HepG2 (cell line): Measurements from ENCODE around the gene FBXW2. TPM values are rescaled to one million over a fixed set of nuclear protein-coding genes. Genes with fewer than 3 reads are reported as not detected.

Experiments used
- BRD4 ChIP-seq: sonication (generic); formaldehyde crosslinking; IDR thresholded peaks from 2 replicates; pipeline ENCODE4 v1.4.0; 2020; ENCODE audit warnings: missing genetic modification reagents
- EZH2 ChIP-seq: conservative IDR thresholded peaks from 2 replicates; pipeline ENCODE4 v1.6.1; 2012; ENCODE audit warnings: mild to moderate bottlenecking, low read depth, low read length, moderate library complexity
- HDAC1 ChIP-seq: sonication (generic); formaldehyde crosslinking; IDR thresholded peaks from 2 replicates; pipeline ENCODE4 v1.5.1; 2020; ENCODE audit warnings: mild to moderate bottlenecking, missing genetic modification reagents
- MIER3 ChIP-seq: IDR thresholded peaks from 2 replicates; pipeline ENCODE4 v1.6.1; 2016; ENCODE audit warnings: missing compliant biosample characterization, borderline replicate concordance
- MTF2 ChIP-seq: sonication (generic); formaldehyde crosslinking; IDR thresholded peaks from 2 replicates; pipeline ENCODE4 v1.5.0; 2020; ENCODE audit warnings: missing genetic modification reagents, borderline replicate concordance
- SATB2 ChIP-seq: sonication (generic); formaldehyde crosslinking; IDR thresholded peaks from 2 replicates; pipeline ENCODE4 v1.5.0; 2020; ENCODE audit warnings: missing genetic modification reagents
- SRSF1 ChIP-seq: fragments of 200-400 bp; formaldehyde crosslinking; optimal IDR thresholded peaks from 2 replicates; pipeline ENCODE3; 2017; ENCODE audit warnings: mild to moderate bottlenecking, low read depth, low read length, moderate library complexity
- STAT5B ChIP-seq: sonication (generic); formaldehyde crosslinking; IDR thresholded peaks from 2 replicates; pipeline ENCODE4 v1.4.0; 2020; ENCODE audit warnings: missing genetic modification reagents
- TARDBP ChIP-seq: sonication (generic); formaldehyde crosslinking; IDR thresholded peaks from 2 replicates; pipeline ENCODE4 v1.8.0; 2022; ENCODE audit warnings: mild to moderate bottlenecking, missing genetic modification reagents
- ZNF12 ChIP-seq: sonication (generic); formaldehyde crosslinking; IDR thresholded peaks from 2 replicates; pipeline ENCODE4 v1.5.0; 2020; ENCODE audit warnings: missing genetic modification reagents
- ZNF484 ChIP-seq: sonication (generic); formaldehyde crosslinking; IDR thresholded peaks from 2 replicates; pipeline ENCODE4 v1.5.1; 2020; ENCODE audit warnings: mild to moderate bottlenecking, low read depth, missing genetic modification reagents, borderline replicate concordance
- ZNF713 ChIP-seq: sonication (generic); formaldehyde crosslinking; IDR thresholded peaks from 2 replicates; pipeline ENCODE4 v1.4.0; 2020; ENCODE audit warnings: mild to moderate bottlenecking, missing genetic modification reagents
- polyA plus RNA-seq, 8 experiments: library from polyadenylated mRNA; depleted of rRNA in 3 of 8; stranded (reverse) in 7 of 8; unstranded in 1 of 8; fragments of >200 nt; fragmentation: Illumina TruSeq in 4 of 8; extraction: Trizol in 4 of 8; gene quantifications; 2 replicates each; pipeline versions ENCODE4 v1.2.1 to v1.2.3, GENCODE V29; 2011 to 2016; ENCODE audit warnings: low read depth in 4 of 8, missing spikeins in 1 of 8, mixed read lengths in 1 of 8; ENCODE audit not compliant: insufficient read depth in 1 of 8
- total RNA-seq, 5 experiments: library from RNA; depleted of rRNA; stranded (reverse); fragments of >200 nt; fragmentation: Illumina TruSeq; extraction: Trizol; gene quantifications; 2 replicates each; pipeline ENCODE4 v1.2.3, GENCODE V29; 2016; ENCODE audit warnings: low read depth in 1 of 5
- TF ChIP-seq, protein P1 (sequence below): IDR thresholded peaks from 2 replicates; pipeline ENCODE4 v1.6.1; 2012; ENCODE audit warnings: low read depth, low read length, improper control_type of control experiment
- TF ChIP-seq, protein P2 (sequence below): IDR thresholded peaks from 2 replicates; pipeline ENCODE4 v1.6.1; 2018; ENCODE audit warnings: missing genetic modification reagents
- TF ChIP-seq, protein P3 (sequence below): sonication (generic); formaldehyde crosslinking; IDR thresholded peaks from 2 replicates; pipeline ENCODE4 v1.5.0; 2020; ENCODE audit warnings: missing genetic modification reagents
- TF ChIP-seq, protein P4 (sequence below): sonication (generic); formaldehyde crosslinking; IDR thresholded peaks from 2 replicates; pipeline ENCODE4 v1.5.0; 2020; ENCODE audit warnings: mild to moderate bottlenecking, missing genetic modification reagents
- TF ChIP-seq, protein P5 (sequence below): IDR thresholded peaks from 2 replicates; pipeline ENCODE4 v1.6.1; 2016; ENCODE audit warnings: missing biosample characterization, missing genetic modification reagents, low read depth
- TF ChIP-seq, protein P6 (sequence below): sonication (generic); formaldehyde crosslinking; IDR thresholded peaks from 2 replicates; pipeline ENCODE4 v1.4.0; 2020; ENCODE audit warnings: missing genetic modification reagents, borderline replicate concordance

The FBXW2 gene
- total and polyA plus RNA-seq, 2 of the 13 experiments (the other 11 are each of a cell fraction or from before 2014, with no cell fraction given) = 35.4 to 43.1 TPM

DNA sequence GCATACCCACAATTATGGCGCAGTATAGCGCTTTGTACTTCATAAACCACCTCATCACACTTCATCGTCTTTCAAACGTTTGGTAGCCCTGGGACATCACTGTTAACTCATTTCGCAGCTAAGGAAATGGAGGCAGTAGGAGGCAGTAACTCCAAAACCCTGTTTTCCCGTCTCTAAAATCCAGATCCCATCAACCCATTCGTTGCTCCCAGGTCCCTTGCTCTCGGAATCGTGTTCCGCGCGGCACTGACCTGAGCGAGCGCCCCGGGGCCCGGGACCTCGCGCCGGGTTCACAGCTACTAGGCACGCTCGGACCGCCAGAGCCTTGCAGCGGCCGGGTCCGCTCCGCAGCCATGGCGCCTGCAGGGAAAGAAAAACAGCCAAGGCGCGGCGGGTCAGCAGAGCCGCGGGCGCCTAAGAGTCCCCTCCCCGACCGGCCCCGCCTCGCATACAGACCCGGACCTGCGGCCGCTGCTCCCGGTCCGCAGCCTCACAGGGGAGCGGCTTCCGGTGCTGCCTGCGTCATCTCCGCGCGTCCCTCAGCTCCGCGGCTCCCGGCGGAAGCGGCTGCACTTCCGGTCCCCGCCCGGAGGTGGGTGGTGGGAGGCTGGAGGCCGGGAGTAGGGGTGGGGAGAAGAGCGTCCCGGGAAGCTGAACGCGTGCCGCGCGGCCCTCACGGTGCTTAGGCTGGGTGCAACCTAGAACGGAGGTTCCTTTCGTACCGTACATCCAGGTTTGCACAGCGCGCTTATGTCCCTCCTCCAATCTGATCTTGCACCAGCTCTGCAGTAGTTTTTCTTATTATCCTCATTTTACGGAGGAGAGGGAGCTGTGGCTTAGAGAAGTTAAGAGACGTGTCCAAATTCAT lies at the start of gene FBXW2 (continued):
- 0 out of 2 replicates have a peak, but pooled peaks have one; percentile 14 for TF ChIP-seq MTF2
- TF ChIP-seq ZNF484 (CRISPR knock-in tag) = no peak
- TF ChIP-seq SRSF1 = peak; percentile 59
- TF ChIP-seq BRD4 (CRISPR knock-in tag) = peak; percentile 96
- TF ChIP-seq SATB2 (CRISPR knock-in tag) = 0 out of 2 replicates have a peak, but pooled peaks have one; percentile 70
- TF ChIP-seq, protein P1, sequence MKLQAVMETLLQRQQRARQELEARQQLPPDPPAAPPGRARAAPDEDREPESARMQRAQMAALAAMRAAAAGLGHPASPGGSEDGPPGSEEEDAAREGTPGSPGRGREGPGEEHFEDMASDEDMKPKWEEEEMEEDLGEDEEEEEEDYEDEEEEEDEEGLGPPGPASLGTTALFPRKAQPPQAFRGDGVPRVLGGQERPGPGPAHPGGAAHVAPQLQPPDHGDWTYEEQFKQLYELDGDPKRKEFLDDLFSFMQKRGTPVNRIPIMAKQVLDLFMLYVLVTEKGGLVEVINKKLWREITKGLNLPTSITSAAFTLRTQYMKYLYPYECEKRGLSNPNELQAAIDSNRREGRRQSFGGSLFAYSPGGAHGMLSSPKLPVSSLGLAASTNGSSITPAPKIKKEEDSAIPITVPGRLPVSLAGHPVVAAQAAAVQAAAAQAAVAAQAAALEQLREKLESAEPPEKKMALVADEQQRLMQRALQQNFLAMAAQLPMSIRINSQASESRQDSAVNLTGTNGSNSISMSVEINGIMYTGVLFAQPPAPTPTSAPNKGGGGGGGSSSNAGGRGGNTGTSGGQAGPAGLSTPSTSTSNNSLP = no peak
- TF ChIP-seq ZNF713 (CRISPR knock-in tag) = no peak
- TF ChIP-seq STAT5B (CRISPR knock-in tag) = 0 out of 2 replicates have a peak, but pooled peaks have one; percentile 47
- no peak for TF ChIP-seq ZNF12 (CRISPR knock-in tag)
- TF ChIP-seq, protein P2, sequence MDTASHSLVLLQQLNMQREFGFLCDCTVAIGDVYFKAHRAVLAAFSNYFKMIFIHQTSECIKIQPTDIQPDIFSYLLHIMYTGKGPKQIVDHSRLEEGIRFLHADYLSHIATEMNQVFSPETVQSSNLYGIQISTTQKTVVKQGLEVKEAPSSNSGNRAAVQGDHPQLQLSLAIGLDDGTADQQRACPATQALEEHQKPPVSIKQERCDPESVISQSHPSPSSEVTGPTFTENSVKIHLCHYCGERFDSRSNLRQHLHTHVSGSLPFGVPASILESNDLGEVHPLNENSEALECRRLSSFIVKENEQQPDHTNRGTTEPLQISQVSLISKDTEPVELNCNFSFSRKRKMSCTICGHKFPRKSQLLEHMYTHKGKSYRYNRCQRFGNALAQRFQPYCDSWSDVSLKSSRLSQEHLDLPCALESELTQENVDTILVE (CRISPR knock-in tag) = peak; percentile 99
- peak; percentile 81; the same call in 1 of the 2 replicates for TF ChIP-seq MIER3 (CRISPR knock-in tag)
- peak; percentile 97 for TF ChIP-seq HDAC1 (CRISPR knock-in tag)
- TF ChIP-seq, protein P3, sequence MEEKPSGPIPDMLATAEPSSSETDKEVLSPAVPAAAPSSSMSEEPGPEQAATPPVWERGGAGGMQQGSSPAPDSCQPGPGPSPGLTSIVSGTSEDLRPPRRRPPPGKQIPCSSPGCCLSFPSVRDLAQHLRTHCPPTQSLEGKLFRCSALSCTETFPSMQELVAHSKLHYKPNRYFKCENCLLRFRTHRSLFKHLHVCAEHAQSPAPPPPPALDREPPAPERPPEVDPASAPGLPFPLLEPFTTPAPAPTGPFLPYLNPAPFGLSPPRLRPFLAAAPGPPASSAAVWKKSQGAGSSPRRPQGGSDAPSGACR (CRISPR knock-in tag) = peak; percentile 85; the same call in 1 of the 2 replicates
- TF ChIP-seq, protein P4, sequence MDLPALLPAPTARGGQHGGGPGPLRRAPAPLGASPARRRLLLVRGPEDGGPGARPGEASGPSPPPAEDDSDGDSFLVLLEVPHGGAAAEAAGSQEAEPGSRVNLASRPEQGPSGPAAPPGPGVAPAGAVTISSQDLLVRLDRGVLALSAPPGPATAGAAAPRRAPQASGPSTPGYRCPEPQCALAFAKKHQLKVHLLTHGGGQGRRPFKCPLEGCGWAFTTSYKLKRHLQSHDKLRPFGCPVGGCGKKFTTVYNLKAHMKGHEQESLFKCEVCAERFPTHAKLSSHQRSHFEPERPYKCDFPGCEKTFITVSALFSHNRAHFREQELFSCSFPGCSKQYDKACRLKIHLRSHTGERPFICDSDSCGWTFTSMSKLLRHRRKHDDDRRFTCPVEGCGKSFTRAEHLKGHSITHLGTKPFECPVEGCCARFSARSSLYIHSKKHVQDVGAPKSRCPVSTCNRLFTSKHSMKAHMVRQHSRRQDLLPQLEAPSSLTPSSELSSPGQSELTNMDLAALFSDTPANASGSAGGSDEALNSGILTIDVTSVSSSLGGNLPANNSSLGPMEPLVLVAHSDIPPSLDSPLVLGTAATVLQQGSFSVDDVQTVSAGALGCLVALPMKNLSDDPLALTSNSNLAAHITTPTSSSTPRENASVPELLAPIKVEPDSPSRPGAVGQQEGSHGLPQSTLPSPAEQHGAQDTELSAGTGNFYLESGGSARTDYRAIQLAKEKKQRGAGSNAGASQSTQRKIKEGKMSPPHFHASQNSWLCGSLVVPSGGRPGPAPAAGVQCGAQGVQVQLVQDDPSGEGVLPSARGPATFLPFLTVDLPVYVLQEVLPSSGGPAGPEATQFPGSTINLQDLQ (CRISPR knock-in tag) = no peak
- TF ChIP-seq, protein P5, sequence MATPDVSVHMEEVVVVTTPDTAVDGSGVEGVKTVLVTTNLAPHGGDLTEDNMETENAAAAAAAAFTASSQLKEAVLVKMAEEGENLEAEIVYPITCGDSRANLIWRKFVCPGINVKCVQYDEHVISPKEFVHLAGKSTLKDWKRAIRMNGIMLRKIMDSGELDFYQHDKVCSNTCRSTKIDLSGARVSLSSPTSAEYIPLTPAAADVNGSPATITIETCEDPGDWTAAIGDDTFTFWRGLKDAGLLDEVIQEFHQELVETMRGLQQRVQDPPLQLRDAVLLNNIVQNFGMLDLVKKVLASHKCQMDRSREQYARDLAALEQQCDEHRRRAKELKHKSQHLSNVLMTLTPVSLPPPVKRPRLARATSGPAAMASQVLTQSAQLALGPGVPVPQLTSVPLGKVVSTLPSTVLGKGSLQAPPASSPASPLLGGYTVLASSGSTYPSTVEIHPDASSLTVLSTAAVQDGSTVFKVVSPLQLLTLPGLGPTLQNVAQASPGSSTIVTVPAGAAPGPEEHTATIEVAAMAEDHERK = no peak
- TF ChIP-seq EZH2 = no peak
- TF ChIP-seq, protein P6, sequence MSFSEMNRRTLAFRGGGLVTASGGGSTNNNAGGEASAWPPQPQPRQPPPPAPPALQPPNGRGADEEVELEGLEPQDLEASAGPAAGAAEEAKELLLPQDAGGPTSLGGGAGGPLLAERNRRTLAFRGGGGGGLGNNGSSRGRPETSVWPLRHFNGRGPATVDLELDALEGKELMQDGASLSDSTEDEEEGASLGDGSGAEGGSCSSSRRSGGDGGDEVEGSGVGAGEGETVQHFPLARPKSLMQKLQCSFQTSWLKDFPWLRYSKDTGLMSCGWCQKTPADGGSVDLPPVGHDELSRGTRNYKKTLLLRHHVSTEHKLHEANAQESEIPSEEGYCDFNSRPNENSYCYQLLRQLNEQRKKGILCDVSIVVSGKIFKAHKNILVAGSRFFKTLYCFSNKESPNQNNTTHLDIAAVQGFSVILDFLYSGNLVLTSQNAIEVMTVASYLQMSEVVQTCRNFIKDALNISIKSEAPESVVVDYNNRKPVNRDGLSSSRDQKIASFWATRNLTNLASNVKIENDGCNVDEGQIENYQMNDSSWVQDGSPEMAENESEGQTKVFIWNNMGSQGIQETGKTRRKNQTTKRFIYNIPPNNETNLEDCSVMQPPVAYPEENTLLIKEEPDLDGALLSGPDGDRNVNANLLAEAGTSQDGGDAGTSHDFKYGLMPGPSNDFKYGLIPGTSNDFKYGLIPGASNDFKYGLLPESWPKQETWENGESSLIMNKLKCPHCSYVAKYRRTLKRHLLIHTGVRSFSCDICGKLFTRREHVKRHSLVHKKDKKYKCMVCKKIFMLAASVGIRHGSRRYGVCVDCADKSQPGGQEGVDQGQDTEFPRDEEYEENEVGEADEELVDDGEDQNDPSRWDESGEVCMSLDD (CRISPR knock-in tag) = peak; percentile 76; the same call in 1 of the 2 replicates
- peak; percentile 92 for TF ChIP-seq TARDBP (CRISPR knock-in tag)
